Stimulated activated CD4-positive, alpha-beta T cell treated with anti-CD3 and anti-CD28 coated beads, Interleukin-12 subunit alpha, Interleukin-12 subunit beta, amount 100 ng/mL, for 24 hours (primary cell): ENCODE measurements around the gene ZNF550.
A peak's percentile ranks its signal among the peaks of the same experiment; 100 is the strongest.

Source experiments
- DNase-seq, 2 experiments: peaks; one replicate each; pipeline ENCODE4 v3.0.0-alpha.2; 2020; ENCODE audit warnings: low read depth in 2 of 2

The ZNF550 gene

DNA sequence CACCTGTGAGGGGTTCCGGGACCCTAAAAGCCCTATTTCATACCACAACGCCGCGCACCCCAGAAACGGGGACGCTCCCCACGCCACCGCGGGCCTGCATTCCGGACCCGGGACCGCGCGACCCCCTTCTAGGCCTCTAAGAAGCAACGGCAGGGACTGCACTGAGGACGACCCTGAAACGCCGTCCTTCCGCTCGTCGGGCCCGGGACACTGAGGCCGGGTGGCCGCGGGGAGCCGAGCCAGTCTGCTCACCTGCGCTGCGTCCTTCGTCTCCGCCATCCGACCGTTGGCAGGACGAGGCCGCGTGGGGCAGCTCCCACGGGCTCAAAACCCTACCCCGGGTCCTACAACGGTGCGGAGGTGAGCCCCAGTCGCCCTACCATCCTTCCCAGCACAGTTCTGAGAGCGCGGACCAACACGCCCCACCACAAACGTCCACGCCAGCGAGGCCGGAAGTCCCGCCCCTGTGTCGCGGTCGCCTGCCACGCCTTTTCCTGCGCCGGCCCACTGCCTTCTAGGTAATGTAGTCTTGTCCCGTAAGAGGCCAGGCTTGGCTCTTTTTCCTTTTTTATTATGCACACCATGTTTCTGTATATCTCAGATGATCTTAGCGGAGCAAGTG, at the start of gene ZNF550:
TSS of gene ZNF550 (minus strand) at position 460 of the 622 bp plus-strand sequence. CDS start at position 279, 181 bp downstream.
- peak; percentile 79 to 82 for DNase-seq

DNA sequence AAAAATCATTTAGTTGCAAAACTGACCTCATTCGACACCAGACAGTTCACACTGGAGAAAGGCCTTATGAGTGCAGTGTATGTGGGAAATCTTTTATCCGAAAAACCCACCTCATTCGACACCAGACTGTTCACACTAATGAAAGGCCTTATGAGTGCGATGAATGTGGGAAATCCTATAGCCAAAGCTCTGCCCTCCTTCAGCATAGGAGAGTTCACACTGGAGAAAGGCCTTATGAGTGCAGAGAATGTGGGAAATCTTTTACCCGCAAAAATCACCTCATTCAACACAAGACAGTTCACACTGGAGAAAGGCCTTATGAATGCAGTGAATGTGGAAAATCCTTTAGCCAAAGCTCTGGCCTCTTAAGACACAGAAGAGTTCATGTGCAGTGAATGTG, 47.3 kb upstream of the ZNF550 start:
- DNase-seq = no peak

DNA sequence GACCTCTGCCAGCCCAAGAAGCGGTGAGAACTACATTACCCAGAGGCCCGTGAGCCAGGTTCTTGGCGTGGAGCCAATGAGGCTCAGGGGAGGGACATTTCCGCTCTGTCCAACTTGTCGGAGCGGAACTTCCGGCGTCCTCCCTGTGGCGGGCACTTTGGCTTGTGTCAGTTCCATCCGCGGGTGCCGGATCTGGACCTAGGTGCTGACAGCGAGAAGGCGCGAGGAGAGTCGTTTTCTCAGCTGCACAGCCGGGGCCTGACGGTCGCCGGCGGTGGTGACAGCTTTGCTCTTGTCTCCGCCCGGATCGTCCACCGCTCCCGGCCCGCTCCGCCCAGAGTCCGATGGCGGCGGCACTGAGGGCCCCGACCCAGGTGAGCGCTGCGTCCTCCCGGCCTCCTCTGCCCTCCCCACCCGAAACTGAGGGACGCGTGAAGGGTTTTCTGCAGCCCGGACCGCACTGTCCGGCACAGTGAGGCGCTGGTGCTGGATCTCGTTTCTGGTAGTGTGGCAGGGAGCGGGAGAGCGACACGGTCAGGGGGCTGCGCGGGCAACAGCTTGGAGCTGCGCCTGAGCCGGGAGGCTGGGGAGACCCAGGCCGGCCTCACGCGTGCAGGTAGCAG, 40.2 kb upstream of the ZNF550 start, which contains the start of gene ZNF530:
TSS of gene ZNF530 (plus strand) at position 125 of the 623 bp plus-strand sequence. CDS start 4,461 bp downstream, outside the sequence.
- DNase-seq = peak; percentile 83 to 84

DNA sequence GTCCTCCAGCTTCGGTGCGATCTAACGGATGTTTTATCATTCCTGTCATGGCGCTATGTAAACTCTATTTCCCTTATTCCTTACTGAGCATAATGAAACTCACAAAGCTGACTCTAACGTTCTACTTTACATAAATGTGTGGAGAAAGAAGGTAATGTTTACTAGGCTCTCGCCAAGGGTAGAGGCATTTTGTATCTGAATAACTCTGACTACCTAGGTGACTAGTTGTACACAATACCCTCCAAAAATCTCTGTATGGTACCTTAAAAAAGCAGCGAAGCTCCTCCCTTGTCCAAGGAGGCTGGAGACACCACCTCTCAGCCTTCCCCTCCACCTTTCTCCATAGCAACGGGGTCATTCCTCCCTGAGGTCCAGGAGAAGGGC, 39.7 kb upstream of the ZNF550 start:
- no peak for DNase-seq

DNA sequence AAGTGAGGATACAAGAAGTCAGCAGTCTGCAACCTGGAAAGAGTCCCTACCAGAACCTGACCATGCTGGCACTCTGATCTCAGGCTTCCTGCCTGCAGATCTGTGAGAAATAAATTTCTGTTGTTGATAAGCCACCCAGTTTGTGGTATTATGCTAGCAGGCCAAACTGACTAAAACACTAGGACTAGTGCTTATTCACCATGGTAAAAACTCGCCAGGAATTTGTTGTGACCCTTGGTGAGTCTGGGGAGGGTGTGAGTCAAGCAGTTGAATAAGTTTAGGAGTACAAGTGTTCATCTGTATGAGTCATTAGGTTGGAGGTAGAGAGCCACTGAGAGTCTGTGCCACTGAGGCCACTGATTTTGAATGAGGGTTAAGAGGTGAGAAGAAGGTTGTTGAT, 27.9 kb upstream of the ZNF550 start:
- no peak for DNase-seq

DNA sequence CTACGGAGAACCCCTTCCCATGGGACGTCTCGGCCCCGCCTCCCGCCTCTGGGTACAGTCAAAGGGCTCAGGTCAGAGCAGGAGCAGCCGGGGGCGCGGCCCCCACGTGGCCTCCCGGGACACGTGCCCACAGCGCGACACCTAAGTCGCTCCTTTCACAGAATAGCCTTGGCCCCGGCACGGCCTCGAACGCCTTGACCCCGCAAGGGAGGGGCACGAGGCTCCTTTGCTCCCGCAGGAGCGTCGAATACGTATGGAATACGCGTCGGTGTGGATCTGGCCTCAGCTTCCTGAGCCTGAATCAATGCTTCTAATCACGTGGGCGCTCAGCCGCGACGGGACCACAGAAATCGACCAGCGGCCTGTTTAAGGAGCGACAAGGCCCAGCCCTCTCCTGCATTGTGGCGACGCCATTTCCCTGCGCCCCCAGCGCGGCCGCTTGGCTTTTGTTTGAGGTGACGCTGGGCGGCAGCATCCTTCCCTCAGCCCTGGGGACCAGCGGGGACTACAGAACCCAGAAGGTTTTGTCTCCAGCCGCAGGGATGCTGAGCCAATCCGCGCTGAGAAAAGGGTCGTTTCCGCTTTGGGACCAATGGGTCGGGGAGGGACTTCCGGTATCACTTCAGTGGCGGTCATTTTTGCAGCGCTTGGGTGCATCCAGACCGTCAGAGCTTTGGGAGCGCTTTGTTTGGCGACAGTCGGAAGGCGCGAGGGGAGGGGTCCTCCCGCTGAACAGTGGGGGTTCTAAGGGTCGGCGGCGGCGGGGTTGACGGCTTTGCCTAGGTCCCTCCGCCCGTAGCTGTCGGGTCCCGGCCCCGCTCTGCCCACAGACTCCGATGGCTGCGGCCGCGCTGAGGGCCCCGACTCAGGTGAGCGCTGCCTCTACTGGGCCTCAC, 24.1 kb upstream of the ZNF550 start, which contains the start of gene ZIK1:
TSS of gene ZIK1 (plus strand) at position 625 of the 896 bp plus-strand sequence. CDS start at position 837, 212 bp downstream.
- DNase-seq = peak; percentile 64 to 72

DNA sequence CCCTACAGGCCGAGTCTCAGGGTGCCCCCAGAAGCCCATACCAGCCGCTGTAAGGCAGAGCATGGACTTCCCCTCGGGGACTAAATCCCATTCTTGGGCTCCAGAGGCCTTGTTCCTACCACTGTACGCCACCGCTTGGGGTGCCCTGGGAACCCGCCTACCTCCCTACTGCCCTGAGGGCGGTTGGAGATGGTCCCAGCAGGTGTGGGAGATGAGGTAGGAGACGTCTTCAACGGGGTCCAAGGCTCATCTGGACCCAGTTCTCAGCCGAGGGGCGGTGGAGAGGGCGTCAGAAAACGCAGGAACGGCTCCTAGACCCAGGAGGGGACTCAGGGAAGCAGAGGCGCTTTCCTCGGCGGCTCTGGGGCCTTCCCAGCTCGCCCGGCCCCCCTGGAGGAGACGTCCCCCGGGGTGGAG, 23.4 kb upstream of the ZNF550 start:
- no peak for DNase-seq

DNA sequence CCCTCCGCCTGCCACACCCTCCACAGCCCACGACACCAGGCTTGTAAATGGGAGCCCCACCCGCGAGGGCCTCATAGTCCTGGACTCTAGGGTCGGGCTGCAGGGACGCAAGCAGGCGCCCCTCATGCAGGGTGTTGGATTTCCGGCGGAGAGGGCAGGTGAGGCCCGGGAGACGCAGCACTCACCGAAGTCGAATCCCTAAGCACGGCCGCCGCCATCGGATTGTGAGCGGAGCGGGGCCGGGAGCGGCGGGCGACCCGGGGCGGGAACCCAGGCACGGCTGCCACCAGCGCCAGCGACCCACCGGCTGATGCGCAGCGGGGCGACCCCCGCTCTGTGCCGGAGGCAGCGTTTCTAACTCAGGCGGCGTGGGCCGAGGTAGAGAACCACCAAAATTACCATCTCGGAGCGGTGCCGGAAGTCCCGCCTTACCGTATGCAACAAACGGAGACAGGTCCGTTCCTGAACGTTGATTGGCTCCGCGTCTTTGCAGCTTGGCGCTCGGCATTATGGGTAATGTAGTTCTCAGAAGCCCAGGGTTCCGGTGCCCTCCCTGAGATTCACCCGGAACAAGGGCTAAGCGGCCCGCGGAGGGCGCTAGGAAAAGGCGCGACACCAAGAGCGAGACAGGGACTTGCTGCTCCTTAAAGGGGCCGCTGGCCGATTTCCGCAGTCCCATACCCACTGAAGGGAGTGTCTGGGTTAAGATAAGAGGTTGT, 19.0 kb upstream of the ZNF550 start, which contains the start of gene ZNF416:
TSS of gene ZNF416 (minus strand) at position 425 of the 719 bp plus-strand sequence. CDS start at position 218, 207 bp downstream.
- DNase-seq = peak; percentile 87 to 92

DNA sequence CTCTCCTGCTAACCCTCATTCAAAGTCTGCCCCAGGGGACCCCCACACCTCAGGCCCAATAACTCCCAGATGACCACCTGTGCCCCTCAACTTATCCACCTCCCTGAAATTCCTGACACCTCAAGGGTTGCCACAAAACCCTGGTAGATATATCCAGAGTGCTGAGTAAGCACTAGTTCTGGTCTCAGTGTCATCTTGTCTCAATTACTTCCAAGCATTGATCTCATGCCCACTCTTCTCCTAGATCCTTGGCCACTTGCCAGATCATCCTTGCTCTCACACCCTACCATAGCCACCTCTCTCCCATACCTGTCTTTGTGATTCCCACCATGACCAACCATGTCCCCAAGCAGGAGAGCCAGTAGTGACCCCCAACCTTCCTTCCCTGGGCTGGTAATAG, 17.0 kb upstream of the ZNF550 start:
- no peak for DNase-seq

DNA sequence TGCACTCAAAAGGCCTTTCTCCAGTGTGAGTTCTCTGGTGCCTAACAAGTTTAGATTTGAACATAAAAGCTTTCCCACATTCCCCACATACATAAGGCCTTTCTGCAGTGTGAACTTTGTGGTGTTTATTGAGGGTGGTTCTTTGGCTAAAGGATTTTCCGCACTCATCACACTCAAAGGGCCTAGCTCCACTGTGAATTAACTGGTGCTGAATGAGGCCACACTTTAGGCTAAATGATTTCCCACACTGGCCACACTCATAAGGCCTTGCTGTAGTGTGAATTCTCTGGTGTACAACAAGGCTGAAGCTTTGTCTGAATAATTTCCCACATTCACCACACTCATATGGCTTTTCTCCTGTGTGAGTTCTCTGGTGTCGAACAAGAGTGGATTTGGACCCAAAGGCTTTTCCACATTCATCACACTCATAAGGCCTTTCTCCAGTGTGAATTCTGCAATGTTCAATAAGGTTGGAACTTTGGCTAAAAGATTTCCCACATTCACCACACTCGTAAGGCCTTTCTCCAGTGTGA, 12.8 kb upstream of the ZNF550 start:
- DNase-seq = no peak

DNA sequence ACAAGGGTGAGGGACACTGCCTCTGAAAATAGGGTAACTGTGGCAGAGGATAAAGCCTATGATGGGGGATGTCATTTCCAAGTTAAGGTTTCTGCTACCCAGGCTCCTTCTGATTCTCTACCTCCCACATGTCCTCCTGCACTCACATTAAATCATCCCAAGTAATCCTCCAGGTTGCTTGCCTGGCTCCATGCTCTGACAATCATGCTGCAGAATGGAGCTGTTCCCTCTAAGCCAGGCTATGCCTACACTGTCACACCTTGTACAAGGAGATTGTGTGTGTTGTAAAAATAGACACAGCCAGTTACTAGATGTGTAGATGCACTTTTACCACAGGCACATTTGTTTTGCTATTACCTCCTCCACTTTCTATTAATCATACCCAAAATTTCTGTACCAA, 11.0 kb upstream of the ZNF550 start:
- DNase-seq = no peak

DNA sequence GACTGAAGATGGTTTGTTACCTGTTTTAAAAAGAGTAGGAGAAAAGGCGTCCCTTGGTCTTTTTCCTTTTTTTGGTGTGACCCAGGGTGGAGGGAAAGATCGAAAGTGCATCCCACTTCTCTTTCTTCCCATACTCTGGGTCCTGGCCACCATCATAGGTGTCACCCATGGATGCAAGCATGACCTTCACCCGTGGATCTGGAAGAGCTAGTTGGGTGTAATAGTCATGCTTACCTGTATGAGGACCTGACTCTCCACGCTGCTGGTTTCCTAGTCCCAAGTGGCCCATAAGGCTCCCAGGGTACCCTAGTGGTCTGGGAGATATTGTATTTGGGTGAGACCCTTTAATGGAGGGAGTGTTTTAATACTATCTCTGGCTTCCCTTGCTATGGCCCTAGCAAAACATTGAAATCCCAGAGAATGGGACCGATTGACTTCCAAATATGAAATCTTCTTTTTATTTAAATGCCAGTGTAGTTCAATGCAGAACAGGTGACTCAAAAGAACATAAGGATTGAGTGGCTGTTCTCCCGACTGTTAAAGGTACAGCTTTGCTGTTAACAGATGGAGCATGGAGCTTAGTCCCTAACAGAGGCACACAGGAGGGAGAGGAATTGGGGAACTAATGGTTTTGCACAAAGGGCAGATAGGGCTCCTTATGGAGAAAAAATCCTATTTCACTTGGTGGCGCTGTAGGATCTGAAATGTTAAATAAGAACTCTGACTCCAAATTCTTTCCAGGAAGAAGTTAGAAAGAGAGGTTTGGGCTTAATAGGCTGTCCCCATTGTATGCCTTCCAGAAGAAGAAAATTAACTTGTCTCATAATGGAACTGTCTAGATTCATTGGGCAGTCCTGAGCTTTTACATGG, 7.0 kb upstream of the ZNF550 start:
- no peak for DNase-seq

DNA sequence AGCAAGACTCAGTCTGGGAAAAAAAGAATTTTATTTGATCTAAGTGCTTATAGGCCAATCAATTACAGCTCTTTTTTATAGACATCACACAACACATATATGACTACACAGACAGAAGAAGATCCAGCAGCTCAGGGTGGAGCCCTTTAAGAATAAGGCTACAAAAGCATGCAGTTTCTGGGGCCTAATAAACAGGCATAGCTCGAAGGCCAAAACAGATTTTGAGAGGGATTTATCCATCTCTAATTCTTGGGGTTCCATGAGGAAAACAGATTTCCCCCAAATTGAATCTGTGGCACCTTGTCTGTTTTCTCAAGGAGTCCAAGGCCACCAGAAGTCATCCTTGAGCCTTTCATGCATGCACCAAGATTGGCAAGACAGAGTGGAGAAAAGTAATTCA, 3.9 kb upstream of the ZNF550 start:
- DNase-seq = no peak

DNA sequence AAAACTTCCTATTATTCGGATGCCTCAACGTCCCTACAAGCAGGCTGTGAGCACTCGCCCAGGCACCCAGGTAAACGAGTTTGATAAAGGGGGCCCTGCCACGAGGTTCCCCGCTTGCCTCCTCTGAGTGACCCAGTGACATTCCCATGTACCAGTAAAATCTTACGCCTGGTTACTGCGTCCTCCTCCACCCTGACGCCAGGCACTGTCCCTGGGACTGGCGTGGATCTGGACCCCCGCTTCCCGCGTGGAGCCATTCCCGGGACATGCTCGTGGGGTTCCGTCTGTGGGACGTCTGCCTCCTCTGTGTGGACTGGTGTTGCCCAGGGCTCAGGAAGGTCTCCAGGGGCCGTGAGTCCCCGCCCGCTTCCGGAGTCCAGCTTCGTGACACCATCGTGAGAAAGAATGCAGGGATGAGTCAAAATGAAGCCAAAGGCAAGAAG, 407 bp upstream of the ZNF550 start:
- no peak for DNase-seq

DNA sequence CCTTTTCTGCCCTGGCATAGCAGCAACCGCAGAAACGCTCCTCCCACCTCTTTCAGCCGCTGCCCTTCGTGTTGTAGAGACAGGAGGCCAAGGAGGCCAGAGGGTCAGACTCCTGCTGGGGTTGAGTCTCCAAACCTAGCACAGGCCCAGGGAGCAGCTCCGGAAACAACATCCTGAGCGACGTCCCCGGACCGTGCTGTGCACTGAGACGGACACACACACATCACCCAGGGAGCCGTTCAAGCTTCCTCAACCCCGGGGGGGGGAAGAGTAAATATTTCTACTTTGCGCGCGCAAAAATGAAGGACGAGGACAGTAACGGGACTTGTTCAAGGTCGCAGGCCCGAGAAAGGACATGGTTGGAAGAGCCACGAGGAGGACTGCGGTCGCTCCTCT, 657 bp downstream of the ZNF550 start:
- DNase-seq = no peak

DNA sequence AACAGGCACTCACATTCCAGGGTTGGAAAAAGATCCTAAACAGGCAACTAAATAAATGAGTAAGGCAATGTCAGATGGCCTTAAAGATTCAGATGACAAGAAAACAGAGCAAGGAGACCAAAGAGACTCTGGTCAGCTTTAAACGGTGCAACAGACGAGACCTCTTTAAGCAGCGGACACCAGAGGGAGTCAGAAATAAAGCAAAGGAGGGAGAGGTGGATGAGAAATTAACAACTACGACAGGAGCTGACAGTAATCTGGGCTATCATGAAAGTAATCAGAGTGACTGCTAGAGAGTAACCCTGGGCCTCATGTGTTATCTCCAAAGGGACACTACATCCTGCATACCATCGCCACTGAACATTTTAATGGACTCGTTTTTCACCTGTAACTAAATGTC, 1.1 kb downstream of the ZNF550 start:
- no peak for DNase-seq

DNA sequence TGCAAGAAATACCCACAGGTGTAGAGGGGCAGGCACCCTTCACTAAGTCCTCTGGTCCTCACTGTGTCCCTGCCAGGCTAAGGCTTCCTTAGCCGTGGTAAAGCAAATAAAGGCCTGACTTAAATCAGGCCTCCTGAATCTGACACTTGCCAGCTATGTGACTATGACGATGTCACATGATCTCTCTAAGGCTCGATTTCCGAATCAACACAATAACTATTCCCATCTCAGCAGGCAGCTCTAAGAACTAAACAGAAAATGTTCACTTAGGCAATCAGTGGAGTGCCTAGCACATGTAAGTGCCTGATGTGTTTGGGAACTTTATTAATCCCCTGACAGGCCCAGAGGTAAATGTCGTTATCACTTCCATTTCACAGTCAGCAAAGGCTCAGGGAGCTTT, 2.0 kb downstream of the ZNF550 start:
- DNase-seq = no peak

DNA sequence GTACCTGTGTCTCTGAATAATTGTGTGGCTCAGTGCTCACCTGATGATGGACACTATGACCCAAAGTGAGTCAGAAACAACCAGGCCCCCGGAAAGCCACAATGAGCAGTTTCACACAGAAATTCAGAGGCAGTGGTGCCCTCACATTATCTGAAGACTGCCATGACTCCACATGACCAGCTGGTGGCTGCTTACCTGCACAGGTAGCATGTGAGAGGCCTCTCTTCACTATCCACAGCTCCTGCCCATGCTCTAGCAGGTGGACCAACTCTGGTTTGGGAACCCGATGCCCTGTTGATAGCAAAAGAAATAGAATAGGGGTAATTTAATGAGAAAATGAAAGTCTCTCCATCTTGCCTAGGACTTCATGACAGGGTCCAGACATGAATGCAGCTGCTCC, 7.2 kb downstream of the ZNF550 start:
- DNase-seq = no peak

DNA sequence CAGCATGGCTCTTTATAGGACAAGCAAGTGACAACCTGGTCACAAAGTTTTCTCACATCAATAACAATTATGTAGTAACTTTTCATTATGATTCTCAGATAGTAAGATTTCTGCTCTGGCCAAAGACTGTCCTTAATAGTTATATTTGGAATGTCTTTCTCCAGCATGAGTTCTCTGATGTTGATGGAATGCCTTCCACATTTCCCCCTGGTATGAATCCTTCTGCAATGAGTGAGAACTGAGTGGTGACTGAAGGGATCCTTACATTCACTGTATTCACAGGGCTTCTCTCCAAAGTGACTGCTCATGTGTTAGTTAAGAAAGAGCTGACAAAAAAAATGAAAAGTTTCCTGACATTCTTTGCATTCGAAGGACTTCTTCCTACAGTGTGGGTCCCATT, 13.2 kb downstream of the ZNF550 start:
- no peak for DNase-seq

DNA sequence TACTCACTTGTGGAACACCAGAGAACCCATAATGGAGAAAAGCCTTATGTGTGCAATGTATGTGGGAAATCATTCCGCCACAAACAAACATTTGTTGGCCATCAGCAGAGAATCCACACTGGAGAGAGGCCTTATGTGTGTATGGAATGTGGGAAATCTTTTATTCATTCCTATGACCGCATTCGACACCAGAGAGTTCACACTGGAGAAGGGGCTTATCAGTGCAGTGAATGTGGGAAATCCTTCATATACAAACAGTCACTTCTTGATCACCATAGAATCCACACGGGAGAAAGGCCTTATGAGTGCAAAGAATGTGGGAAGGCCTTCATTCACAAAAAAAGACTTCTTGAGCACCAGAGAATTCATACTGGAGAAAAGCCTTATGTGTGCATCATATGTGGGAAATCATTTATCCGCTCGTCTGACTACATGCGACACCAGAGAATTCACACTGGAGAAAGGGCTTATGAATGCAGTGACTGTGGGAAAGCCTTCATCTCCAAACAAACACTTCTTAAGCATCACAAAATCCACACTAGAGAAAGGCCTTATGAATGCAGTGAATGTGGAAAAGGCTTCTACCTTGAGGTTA, 21.6 kb downstream of the ZNF550 start:
- DNase-seq = no peak
